Amniotic epithelial cell (primary cell): ENCODE results near the gene PRKAG2.
A peak's percentile ranks its signal among the peaks of the same experiment; 100 is the strongest.

ENCODE experiments used
- DNase-seq: peaks from one replicate; pipeline ENCODE4 v3.0.0-alpha.2; 2010; ENCODE audit warnings: low read depth

PRKAG2 gene

GRCh38 chr7:151817981-151818673 lies 58.8 kb downstream of the PRKAG2 start:
- DNase-seq: no peak

- DNase-seq: no peak
Measured at GRCh38 chr7:151817315-151817690, 59.6 kb downstream of the PRKAG2 start.

- no peak for DNase-seq
Measured at GRCh38 chr7:151816562-151817314, 60.2 kb downstream of the PRKAG2 start.

GRCh38 chr7:151815419-151815818 lies 61.5 kb downstream of the PRKAG2 start:
- DNase-seq: no peak

GRCh38 chr7:151814400-151815009 lies 62.4 kb downstream of the PRKAG2 start:
- no peak for DNase-seq

GRCh38 chr7:151813997-151814396 lies 62.9 kb downstream of the PRKAG2 start:
- DNase-seq: peak; percentile 20

GRCh38 chr7:151813445-151813844 lies 63.5 kb downstream of the PRKAG2 start:
- no peak for DNase-seq

GRCh38 chr7:151812967-151813366 lies 63.9 kb downstream of the PRKAG2 start:
- no peak for DNase-seq

GRCh38 chr7:151810441-151811232 lies 66.3 kb downstream of the PRKAG2 start:
- DNase-seq: peak; percentile 15

- no peak for DNase-seq
Measured at GRCh38 chr7:151809864-151810170, 67.1 kb downstream of the PRKAG2 start.

GRCh38 chr7:151809146-151809863 lies 67.6 kb downstream of the PRKAG2 start:
- DNase-seq: no peak

GRCh38 chr7:151808400-151809145 lies 68.3 kb downstream of the PRKAG2 start:
- peak; percentile 19 for DNase-seq

GRCh38 chr7:151807846-151808245 lies 69.1 kb downstream of the PRKAG2 start:
- DNase-seq: no peak

GRCh38 chr7:151806952-151807775 lies 69.8 kb downstream of the PRKAG2 start:
- DNase-seq: no peak

GRCh38 chr7:151806204-151806603 lies 70.7 kb downstream of the PRKAG2 start:
- DNase-seq: peak; percentile 14

- DNase-seq: no peak
Measured at GRCh38 chr7:151805191-151805590, 71.7 kb downstream of the PRKAG2 start.

- DNase-seq: no peak
Measured at GRCh38 chr7:151804756-151805155, 72.2 kb downstream of the PRKAG2 start.

GRCh38 chr7:151803841-151804240 lies 73.1 kb downstream of the PRKAG2 start:
- DNase-seq: no peak

- no peak for DNase-seq
Measured at GRCh38 chr7:151802469-151802846, 74.5 kb downstream of the PRKAG2 start.

- no peak for DNase-seq
Measured at GRCh38 chr7:151801782-151802468, 75.0 kb downstream of the PRKAG2 start.
